Left kidney (tissue), 2 donors: ENCODE results near the gene SRMS. TPM values are rescaled to one million over a fixed set of nuclear protein-coding genes. Genes with fewer than 3 reads are reported as not detected.
"Not testable (repeated sequence)": the region's sequence is repeated elsewhere in the genome, so short reads cannot be mapped to it uniquely, and the experiment has no call there.

Source experiments
- DNase-seq: peaks from one replicate; pipeline ENCODE4 v3.0.0-alpha.2; 2013
- polyA plus RNA-seq: library from polyadenylated mRNA; unstranded; fragments of 120-200 nt; gene quantifications from one replicate; pipeline ENCODE4 v1.2.1, GENCODE V29; 2013; ENCODE audit not compliant: insufficient read length

SRMS gene
- polyA plus RNA-seq, 1 donor = not detected

- DNase-seq = no peak
Observed at GRCh38 chr20:63579017-63579694, 31.6 kb upstream of the SRMS start.

GRCh38 chr20:63578224-63579016 is 30.9 kb upstream of the SRMS start:
- no peak for DNase-seq

GRCh38 chr20:63577317-63577894 is 29.9 kb upstream of the SRMS start:
- no peak for DNase-seq

- DNase-seq = no peak
Observed at GRCh38 chr20:63576311-63576710, 28.8 kb upstream of the SRMS start.

GRCh38 chr20:63574829-63575743 is 27.5 kb upstream of the SRMS start:
- no peak for DNase-seq

- peak; percentile 55 for DNase-seq
Observed at GRCh38 chr20:63574156-63574828, 26.7 kb upstream of the SRMS start, which contains the start of gene HELZ2. TSS of gene HELZ2 (minus strand) at chr20:63574239. CDS start at chr20:63572385, 1,854 bp downstream.

GRCh38 chr20:63573647-63574131 is 26.1 kb upstream of the SRMS start:
- no peak for DNase-seq

- DNase-seq = no peak
Observed at GRCh38 chr20:63572788-63573646, 25.5 kb upstream of the SRMS start.

- no peak for DNase-seq
Observed at GRCh38 chr20:63572071-63572787, 24.7 kb upstream of the SRMS start.

- DNase-seq = not testable (repeated sequence)
Observed at GRCh38 chr20:63571087-63571478, 23.5 kb upstream of the SRMS start.

GRCh38 chr20:63570281-63571086 is 22.9 kb upstream of the SRMS start:
- no peak for DNase-seq

- no peak for DNase-seq
Observed at GRCh38 chr20:63568986-63569949, 21.7 kb upstream of the SRMS start.

GRCh38 chr20:63568170-63568981 is 20.8 kb upstream of the SRMS start:
- no peak for DNase-seq

- no peak for DNase-seq
Observed at GRCh38 chr20:63567386-63568169, 20.0 kb upstream of the SRMS start.

GRCh38 chr20:63567136-63567385 is 19.5 kb upstream of the SRMS start:
- no peak for DNase-seq
